ENCODE results near the gene POLG.

DNA sequence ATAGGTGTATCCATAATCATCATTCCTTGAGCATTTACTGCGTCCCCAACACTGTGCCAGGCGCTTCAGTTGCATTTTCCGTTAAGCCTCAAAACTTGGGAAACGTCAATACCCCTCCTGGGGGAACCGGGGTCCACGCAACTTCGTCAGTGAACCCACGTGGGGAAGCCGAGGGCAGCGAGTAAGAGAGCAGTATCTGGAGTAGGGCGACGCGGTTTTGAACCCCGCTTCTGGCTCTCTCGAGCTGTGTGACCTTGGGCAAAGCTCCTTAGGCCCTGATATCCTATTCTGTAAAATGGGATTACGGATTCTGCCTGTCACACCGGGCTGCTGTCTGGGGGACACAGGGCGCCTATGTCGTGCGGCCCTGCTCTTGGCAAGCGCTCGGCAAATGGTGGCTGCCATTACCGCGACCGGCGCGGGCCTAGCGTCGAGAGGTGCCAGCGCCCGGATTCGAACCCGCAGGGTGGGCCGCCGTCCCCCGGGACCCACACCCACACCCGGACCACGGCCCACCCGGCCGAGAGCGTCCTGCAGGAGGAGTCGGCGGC, 590 bp downstream of the POLG start:
- TF ChIP-seq, protein P1, sequence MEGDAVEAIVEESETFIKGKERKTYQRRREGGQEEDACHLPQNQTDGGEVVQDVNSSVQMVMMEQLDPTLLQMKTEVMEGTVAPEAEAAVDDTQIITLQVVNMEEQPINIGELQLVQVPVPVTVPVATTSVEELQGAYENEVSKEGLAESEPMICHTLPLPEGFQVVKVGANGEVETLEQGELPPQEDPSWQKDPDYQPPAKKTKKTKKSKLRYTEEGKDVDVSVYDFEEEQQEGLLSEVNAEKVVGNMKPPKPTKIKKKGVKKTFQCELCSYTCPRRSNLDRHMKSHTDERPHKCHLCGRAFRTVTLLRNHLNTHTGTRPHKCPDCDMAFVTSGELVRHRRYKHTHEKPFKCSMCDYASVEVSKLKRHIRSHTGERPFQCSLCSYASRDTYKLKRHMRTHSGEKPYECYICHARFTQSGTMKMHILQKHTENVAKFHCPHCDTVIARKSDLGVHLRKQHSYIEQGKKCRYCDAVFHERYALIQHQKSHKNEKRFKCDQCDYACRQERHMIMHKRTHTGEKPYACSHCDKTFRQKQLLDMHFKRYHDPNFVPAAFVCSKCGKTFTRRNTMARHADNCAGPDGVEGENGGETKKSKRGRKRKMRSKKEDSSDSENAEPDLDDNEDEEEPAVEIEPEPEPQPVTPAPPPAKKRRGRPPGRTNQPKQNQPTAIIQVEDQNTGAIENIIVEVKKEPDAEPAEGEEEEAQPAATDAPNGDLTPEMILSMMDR (IDR thresholded peaks at IDR 0.05): no peak
- TF ChIP-seq POLR2A (IDR thresholded peaks at IDR 0.05): no peak
